ENCODE results near the gene HEXIM2. TPM values are rescaled to one million over a fixed set of nuclear protein-coding genes. Genes with fewer than 3 reads are reported as not detected.
A peak's percentile ranks its signal among the peaks of the same experiment; 100 is the strongest.

HEXIM2 gene, protein sequence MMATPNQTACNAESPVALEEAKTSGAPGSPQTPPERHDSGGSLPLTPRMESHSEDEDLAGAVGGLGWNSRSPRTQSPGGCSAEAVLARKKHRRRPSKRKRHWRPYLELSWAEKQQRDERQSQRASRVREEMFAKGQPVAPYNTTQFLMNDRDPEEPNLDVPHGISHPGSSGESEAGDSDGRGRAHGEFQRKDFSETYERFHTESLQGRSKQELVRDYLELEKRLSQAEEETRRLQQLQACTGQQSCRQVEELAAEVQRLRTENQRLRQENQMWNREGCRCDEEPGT
- total RNA-seq = 1 to 10 TPM; 3.4 to 4.4 TPM
- polyA plus RNA-seq = 1 to 10 TPM; 2.6 to 3.6 (median 3.3) TPM
- total RNA-seq = 0.98 to 5.5 (median 3.6) reads per million in 6 experiments

GRCh38 chr17:45161288-45162024 is at the start of gene HEXIM2:
TSS of gene HEXIM2 (plus strand) at chr17:45161875. CDS start at chr17:45162794, 919 bp downstream.
- peak within 1 kb of the TSS; percentile 88 to 98 (median 95) for H3K4me3 Mint-ChIP-seq
- no peaks in the 10 kb centered on the region for H3K9me3 Mint-ChIP-seq
- no peaks in the 10 kb centered on the region for H3K27me3 Mint-ChIP-seq
- POLR2A ChIA-PET = interaction anchor here (0.5 to 9.4 kb wide), 28 partner anchors 10 to 975 kb away, joined by 3 to 676 read pairs (median 8); partner anchors contain the start of genes ACBD4, DCAKD, FMNL1 and HEXIM1
- peaks cover 0 to 13% (median 3%) of the 10 kb centered on the region in 3 donors for H3K36me3 Mint-ChIP-seq
- peaks cover 14 to 45% (median 37%) of the 10 kb centered on the region in 4 donors for H3K4me1 Mint-ChIP-seq
- ATAC-seq (peak; percentile 93 to 95), DNase-seq (peak; percentile 91 to 100 (median 99))
- peak within 1 kb of the TSS; percentile 96 to 99 (median 98) for H3K27ac Mint-ChIP-seq

GRCh38 chr17:45112559-45113423 is 48.9 kb upstream of the HEXIM2 start:
- peaks cover 0 to 9% (median 0%) of the 10 kb centered on the region in 3 donors for H3K36me3 Mint-ChIP-seq
- POLR2A ChIA-PET = no interaction called here
- no peak overlapping the region for H3K27ac Mint-ChIP-seq
- no peak for ATAC-seq
- no peak overlapping the region for H3K4me3 Mint-ChIP-seq
- no peak for DNase-seq
- H3K27me3 Mint-ChIP-seq = no peaks in the 10 kb centered on the region
- no peaks in the 10 kb centered on the region for H3K9me3 Mint-ChIP-seq
- peaks cover 0 to 2% (median under 1%) of the 10 kb centered on the region in 4 donors for H3K4me1 Mint-ChIP-seq

DNA sequence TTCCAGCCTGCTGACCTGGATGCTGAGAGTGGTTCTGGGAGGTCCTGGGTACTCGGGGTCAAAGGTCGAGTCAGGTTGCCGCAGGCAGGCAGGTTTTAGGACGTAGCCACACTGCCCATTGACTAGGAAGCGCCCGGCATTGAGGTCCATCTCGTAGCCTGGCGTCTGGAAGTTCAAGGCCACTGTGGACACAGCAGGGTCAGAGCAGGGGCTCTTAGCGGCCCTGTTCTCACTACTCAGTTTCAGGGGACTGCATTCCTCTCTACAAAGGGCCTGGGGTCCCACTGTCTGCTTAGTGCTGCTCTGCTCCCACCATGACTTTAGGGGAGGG is 48.3 kb upstream of the HEXIM2 start:
- ATAC-seq = no peak
- Mint-ChIP-seq H3K4me3 (no peak overlapping the region), H3K27me3 (no peaks in the 10 kb centered on the region), H3K4me1 (peaks cover 0 to 2% (median under 1%) of the 10 kb centered on the region in 4 donors), H3K36me3 (peaks cover 0 to 3% (median 0%) of the 10 kb centered on the region in 3 donors), H3K9me3 (no peaks in the 10 kb centered on the region), H3K27ac (no peak overlapping the region)
- POLR2A ChIA-PET = no interaction called here
- DNase-seq = no peak

GRCh38 chr17:45114117-45114932 is 47.4 kb upstream of the HEXIM2 start:
- H3K36me3 Mint-ChIP-seq = peaks cover 0 to 2% (median 0%) of the 10 kb centered on the region in 3 donors
- no peaks in the 10 kb centered on the region for H3K27me3 Mint-ChIP-seq
- no peak overlapping the region for H3K4me3 Mint-ChIP-seq
- no peak overlapping the region for H3K27ac Mint-ChIP-seq
- peaks cover 0 to 2% (median under 1%) of the 10 kb centered on the region in 4 donors for H3K4me1 Mint-ChIP-seq
- H3K9me3 Mint-ChIP-seq = no peaks in the 10 kb centered on the region
- DNase-seq (no peak), ATAC-seq (no peak)
- POLR2A ChIA-PET = no interaction called here

DNA sequence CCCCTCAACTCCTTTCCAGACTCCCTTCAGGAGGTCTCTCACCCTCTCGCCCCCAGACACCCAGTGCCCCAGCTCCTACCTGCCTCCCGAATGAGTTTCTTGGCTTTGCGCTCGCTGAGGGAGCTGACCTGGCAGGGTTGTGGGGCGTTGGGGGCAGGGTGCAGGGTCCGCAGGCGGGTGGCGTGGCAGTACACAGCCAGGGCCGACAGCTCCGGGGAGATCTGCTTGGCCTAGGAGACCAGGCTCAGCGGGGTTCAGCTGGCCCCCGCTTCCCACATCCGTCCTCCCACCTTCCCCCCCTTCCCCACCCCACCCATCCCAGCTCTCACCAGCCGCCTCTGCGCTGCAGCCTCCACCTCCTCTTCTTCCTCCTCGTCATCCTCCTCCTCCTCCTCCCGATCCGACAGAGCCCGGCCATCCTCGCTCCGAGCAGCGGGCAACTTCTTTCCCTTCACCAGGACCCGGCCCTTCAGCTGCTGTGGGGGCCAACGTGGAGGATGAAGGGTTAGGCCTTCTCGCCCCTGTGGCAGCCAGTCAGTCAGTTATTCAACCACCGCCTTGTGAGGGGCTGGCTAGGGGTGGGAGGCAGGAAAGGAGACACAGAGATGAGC is 46.6 kb upstream of the HEXIM2 start:
- Mint-ChIP-seq H3K27ac (peak overlapping the region in 2 of 10 donors; percentile 32 to 39), H3K9me3 (no peaks in the 10 kb centered on the region), H3K4me3 (no peak overlapping the region), H3K4me1 (peaks cover 0 to 2% (median 0%) of the 10 kb centered on the region in 4 donors), H3K27me3 (no peaks in the 10 kb centered on the region), H3K36me3 (no peaks in the 10 kb centered on the region)
- POLR2A ChIA-PET = no interaction called here
- DNase-seq (no peak), ATAC-seq (no peak)

DNA sequence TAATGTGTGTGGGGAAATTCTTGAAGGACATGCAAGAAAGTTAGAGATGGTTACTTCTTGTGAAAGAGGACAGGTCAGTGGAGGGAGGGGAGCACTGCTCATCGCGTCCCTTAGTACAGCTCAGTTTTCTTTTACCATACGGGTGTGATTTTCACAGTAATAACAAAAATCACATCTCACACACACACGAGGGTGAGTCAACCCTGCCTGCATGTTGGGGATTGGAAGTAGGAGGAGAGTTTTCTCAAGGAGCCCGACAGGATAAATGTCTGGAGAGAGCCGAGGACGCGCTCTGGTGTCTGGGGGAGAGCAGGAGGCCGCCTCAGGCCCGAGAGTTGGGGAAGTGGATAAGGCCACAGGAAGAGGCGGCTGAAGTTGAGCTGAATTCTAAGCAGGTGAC is 45.8 kb upstream of the HEXIM2 start:
- H3K36me3 Mint-ChIP-seq = no peaks in the 10 kb centered on the region
- no peak for DNase-seq
- peaks cover 0 to 2% (median 0%) of the 10 kb centered on the region in 4 donors for H3K4me1 Mint-ChIP-seq
- H3K27ac Mint-ChIP-seq = no peak overlapping the region
- POLR2A ChIA-PET = no interaction called here
- ATAC-seq = no peak
- H3K4me3 Mint-ChIP-seq = no peak overlapping the region
- H3K9me3 Mint-ChIP-seq = no peaks in the 10 kb centered on the region
- H3K27me3 Mint-ChIP-seq = no peaks in the 10 kb centered on the region

DNA sequence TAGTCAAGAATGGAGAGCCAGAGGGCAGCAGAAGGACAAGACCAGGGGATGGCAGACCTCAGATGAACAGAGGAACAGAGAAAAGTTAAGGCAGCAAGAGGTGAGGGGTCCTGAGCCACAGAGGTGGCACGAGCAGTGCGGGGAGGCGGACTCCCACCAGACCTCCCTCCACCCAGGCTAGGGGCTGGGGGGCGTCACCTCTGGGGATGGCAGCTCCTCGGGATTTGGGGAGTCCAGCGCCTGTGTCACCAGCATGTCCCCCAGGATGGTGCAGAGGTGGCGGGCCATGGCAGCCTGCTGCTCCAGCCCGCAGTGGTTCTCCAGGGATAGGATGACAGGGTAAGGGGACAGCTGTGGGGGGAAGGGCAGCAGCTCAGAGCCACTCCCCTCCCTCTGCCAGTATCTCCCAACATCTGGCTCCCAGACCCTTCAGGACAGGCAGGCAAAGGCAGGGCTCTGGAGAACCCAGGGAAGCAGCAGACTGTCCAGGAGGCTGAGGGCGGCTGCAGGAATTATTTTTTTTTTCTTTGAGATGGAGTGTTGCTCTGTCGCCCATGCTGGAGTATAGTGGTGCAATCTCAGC is 45.1 kb upstream of the HEXIM2 start:
- Mint-ChIP-seq H3K27ac (no peak overlapping the region), H3K27me3 (peaks cover 0 to 4% (median 0%) of the 10 kb centered on the region in 5 donors), H3K36me3 (no peaks in the 10 kb centered on the region), H3K4me1 (peaks cover 0 to 2% (median 0%) of the 10 kb centered on the region in 4 donors), H3K4me3 (no peak overlapping the region), H3K9me3 (no peaks in the 10 kb centered on the region)
- POLR2A ChIA-PET = no interaction called here
- no peak for DNase-seq
- no peak for ATAC-seq

DNA sequence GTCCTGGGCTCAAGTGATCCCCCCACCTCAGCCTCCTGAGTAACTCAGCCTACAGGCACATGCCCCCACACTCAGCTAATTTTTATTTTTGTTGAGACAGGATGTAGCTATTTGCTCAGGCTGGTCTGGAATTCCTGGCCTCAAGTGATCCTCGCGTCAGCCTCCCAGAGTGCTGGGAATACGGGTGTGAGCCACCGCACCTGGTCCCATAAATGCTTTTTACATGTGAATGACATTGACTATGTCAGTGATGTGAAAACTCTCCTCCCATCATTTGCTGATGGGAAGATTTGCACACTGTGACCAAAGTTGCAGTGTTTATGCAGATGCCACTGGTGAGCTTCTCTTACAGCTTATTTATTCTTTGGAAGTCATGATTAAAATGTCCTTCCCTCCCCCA is 44.3 kb upstream of the HEXIM2 start:
- ATAC-seq (no peak), DNase-seq (no peak)
- H3K9me3 Mint-ChIP-seq = no peaks in the 10 kb centered on the region
- H3K27me3 Mint-ChIP-seq = peaks cover 0 to 8% (median 2%) of the 10 kb centered on the region in 5 donors
- H3K4me1 Mint-ChIP-seq = peaks cover 0 to 2% (median 0%) of the 10 kb centered on the region in 4 donors
- POLR2A ChIA-PET = no interaction called here
- no peak overlapping the region for H3K27ac Mint-ChIP-seq
- H3K4me3 Mint-ChIP-seq = no peak overlapping the region
- no peaks in the 10 kb centered on the region for H3K36me3 Mint-ChIP-seq

GRCh38 chr17:45117848-45118646 is 43.6 kb upstream of the HEXIM2 start:
- POLR2A ChIA-PET = interaction anchor here (1.7 kb wide), 1 partner anchor 12 kb away, joined by 4 read pairs; no protein-coding TSS in a partner anchor
- peaks cover 0 to 2% (median 0%) of the 10 kb centered on the region in 4 donors for H3K4me1 Mint-ChIP-seq
- H3K27ac Mint-ChIP-seq = no peak overlapping the region
- H3K36me3 Mint-ChIP-seq = no peaks in the 10 kb centered on the region
- ATAC-seq (no peak), DNase-seq (no peak)
- peak overlapping the region in 1 of 10 donors; percentile 56 for H3K4me3 Mint-ChIP-seq
- H3K27me3 Mint-ChIP-seq = peaks cover 0 to 8% (median 2%) of the 10 kb centered on the region in 5 donors
- H3K9me3 Mint-ChIP-seq = no peaks in the 10 kb centered on the region

GRCh38 chr17:45118691-45119090 is 43.0 kb upstream of the HEXIM2 start:
- no peaks in the 10 kb centered on the region for H3K36me3 Mint-ChIP-seq
- H3K4me1 Mint-ChIP-seq = peaks cover 0 to 2% (median 0%) of the 10 kb centered on the region in 4 donors
- DNase-seq = no peak
- H3K27me3 Mint-ChIP-seq = peaks cover 0 to 8% (median 2%) of the 10 kb centered on the region in 5 donors
- H3K27ac Mint-ChIP-seq = no peak overlapping the region
- ATAC-seq = no peak
- no peaks in the 10 kb centered on the region for H3K9me3 Mint-ChIP-seq
- POLR2A ChIA-PET = interaction anchor here (1.7 kb wide), 1 partner anchor 12 kb away, joined by 4 read pairs; no protein-coding TSS in a partner anchor
- no peak overlapping the region for H3K4me3 Mint-ChIP-seq

All from naive thymus-derived CD8-positive, alpha-beta T cell (primary cell).